ENCODE data around the gene TMED3.
A peak's percentile ranks its signal among the peaks of the same experiment; 100 is the strongest.
"Not testable (repeated sequence)": the region's sequence is repeated elsewhere in the genome, so short reads cannot be mapped to it uniquely, and the experiment has no call there.

The TMED3 gene

GRCh38 chr15:79315623-79316328 is 4.9 kb downstream of the TMED3 start:
- DNase-seq (ENCODE audit: low read depth), result no peak

GRCh38 chr15:79316864-79317263 is 6.0 kb downstream of the TMED3 start:
- no peak overlapping the region for H3K4me3 ChIP-seq (ENCODE audit: low read depth, low read length)
- DNase-seq (ENCODE audit: low read depth), result no peak

More at GRCh38 chr15:79315623-79316328, 4.9 kb downstream of the TMED3 start:
- H3K4me3 ChIP-seq (ENCODE audit: low read depth, low read length), result no peak overlapping the region

- not testable (repeated sequence) for H3K4me3 ChIP-seq (ENCODE audit: low read depth, low read length); DNase-seq (ENCODE audit: low read depth)
These were observed 9.1 kb downstream of the TMED3 start for GRCh38 chr15:79319973-79320372.

- DNase-seq (ENCODE audit: low read depth), result no peak
- no peak overlapping the region for H3K4me3 ChIP-seq (ENCODE audit: low read depth, low read length)
These were observed 11.0 kb downstream of the TMED3 start for GRCh38 chr15:79321876-79322275.

- H3K4me3 ChIP-seq (ENCODE audit: low read depth, low read length), result no peak overlapping the region
- DNase-seq (ENCODE audit: low read depth), result no peak
These were observed 11.4 kb downstream of the TMED3 start for GRCh38 chr15:79322306-79322705.

DNA sequence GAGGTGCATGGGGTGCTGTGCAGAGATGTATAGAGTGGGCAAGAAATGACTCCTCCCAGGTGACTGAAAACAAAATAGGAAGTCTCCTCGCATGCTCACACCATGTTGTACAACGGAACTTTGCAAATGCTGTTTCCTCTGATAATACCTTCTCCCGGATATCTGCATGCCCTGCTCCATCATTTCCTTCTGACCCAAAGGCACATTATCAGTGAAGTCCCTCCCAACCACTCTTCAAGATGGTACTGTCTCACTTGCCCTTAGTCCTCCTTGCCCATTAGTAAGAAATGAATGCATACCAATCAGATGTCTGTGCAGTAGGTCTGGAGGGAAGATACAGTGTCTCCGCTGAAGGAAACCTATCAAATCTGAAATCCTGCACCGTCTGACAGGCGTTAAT is 12.0 kb downstream of the TMED3 start:
- DNase-seq (ENCODE audit: low read depth), result no peak
- no peak overlapping the region for H3K4me3 ChIP-seq (ENCODE audit: low read depth, low read length)

DNA sequence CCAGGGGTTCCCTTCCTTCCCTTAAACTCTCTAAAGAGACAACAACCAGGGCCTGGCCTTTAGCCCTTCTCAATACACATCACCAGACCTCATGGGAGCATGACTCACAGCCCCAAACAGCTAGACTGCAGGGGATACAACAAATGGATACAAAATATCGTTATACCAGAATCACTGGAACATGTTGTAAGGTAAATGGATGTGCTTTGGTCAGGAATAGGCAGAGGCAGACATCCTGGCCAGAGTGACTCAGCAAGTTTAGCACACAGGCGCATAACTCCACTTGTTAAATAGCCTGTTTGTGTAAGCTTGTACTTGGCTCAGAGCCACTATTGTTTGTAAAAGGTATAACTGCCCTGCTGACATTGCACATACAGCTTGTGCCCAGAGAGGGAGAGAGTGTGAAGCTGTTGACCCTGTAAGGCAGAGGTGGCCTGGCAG is 18.3 kb downstream of the TMED3 start:
- no peak overlapping the region for H3K4me3 ChIP-seq (ENCODE audit: low read depth, low read length)
- DNase-seq (ENCODE audit: low read depth), result peak; percentile 87

DNA sequence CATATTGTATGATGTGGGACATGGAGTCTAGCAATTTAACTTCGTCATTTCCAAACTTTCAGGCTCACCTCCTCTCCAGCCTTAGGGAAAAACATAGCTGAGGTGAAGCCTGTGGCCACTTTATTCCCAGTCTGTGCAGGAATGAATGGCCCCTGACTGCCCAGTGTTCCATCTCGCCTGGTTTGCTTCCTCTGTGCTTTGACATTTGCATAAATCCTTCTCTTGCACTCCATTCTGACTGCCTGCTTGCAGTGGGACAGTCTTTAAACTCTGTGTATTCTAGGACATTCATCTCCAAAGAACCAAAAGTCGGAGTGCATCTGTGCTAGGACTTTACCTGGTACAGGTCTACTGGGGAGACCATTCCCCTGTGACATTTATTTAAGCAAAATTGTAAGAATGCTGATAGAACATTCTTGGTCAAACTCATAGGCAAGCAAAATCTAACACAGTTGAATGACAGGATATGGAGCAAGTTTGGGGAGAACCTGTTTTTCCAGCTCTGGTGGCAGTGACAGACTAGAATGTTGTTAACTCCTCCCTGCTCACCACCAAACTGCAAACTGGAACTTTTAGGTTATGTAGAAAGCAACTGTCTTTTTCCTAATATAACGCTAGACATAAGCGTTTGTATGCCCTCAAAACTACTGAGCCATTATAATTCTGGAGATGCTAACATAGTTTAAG is 22.1 kb downstream of the TMED3 start:
- DNase-seq (ENCODE audit: low read depth), result no peak

DNA sequence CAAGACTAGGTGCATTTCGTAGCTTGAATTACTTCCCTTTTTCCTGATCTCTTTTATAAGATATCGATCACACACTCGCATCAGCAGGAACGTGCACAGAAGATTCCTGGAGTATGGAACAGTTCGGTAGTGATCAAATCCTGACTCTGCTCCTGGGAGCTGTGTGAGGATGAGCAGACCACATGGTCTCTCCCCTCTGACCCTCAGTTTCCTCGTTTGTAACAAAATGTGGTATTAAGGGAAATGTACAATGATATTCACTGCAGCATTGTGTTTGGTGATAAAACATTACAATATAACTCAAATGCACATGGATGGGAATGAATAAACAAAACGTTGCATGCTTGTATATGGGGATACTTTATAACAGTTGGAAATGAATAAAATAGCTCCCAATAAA is 26.7 kb downstream of the TMED3 start:
- no peak overlapping the region for H3K4me3 ChIP-seq (ENCODE audit: low read depth, low read length)
- DNase-seq (ENCODE audit: low read depth), result no peak

More for the DNA sequence above, 22.1 kb downstream of the TMED3 start:
- H3K4me3 ChIP-seq (ENCODE audit: low read depth, low read length), result no peak overlapping the region

GRCh38 chr15:79339588-79340314 is 28.8 kb downstream of the TMED3 start:
- no peak overlapping the region for H3K4me3 ChIP-seq (ENCODE audit: low read depth, low read length)
- no peak for DNase-seq (ENCODE audit: low read depth)

DNA sequence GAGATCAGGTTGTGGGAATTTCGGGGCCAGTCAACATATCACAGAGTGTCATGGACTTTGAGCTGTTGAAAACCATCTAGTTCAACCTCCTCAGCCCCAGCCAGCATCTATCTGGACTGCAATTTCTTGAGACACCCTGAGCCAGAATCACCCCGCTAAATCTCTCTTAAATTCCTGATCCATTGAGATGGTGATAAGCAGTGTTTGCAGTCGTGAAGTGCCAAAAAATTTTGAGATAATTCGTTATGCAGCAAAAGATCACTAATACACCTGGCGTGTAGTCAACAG is 29.3 kb downstream of the TMED3 start:
- no peak for DNase-seq (ENCODE audit: low read depth)
- H3K4me3 ChIP-seq (ENCODE audit: low read depth, low read length), result no peak overlapping the region

DNA sequence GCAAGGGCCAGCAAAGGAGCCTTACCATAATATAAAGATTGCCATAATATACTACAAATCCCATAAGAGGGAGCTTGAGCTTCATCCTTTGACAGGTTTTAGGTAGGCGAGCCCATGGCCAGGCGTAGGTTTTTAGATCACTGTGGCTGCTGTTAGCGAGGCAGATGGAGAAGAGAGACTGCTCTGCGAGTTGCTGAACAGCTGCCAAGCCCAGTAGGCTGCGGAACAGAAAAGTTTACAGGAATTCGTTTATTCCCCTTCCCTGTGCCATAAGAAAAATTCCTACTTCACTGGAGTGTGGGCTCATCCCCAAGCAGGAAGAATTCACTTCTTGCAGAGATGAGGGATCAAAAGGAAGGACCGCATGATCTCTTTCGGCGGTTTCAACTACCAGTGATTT is 30.5 kb downstream of the TMED3 start:
- no peak for DNase-seq (ENCODE audit: low read depth)
- H3K4me3 ChIP-seq (ENCODE audit: low read depth, low read length), result no peak overlapping the region

- no peak for DNase-seq (ENCODE audit: low read depth)
- no peak overlapping the region for H3K4me3 ChIP-seq (ENCODE audit: low read depth, low read length)
These were observed 38.6 kb downstream of the TMED3 start for GRCh38 chr15:79349525-79349924.

DNA sequence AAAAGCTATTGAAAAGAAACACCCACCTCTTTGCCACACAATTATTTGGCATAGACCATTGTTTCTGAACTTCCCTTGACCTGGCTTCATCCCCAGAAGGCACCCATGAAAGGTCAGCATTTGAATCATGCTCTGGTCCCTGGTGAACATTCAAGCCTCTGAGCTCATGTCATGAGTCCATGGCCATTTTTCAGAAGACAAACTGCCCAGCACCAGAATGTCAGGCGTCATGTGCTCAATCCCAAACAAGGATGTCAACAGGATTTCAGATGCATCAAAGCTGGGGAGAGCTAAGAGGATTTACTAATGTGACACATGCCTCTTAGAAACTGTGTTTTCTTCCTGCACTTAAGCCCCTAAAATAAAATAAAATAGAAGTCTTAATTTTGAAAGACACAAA is 41.3 kb downstream of the TMED3 start:
- no peak for DNase-seq (ENCODE audit: low read depth)
- no peak overlapping the region for H3K4me3 ChIP-seq (ENCODE audit: low read depth, low read length)

- H3K4me3 ChIP-seq (ENCODE audit: low read depth, low read length), result no peak overlapping the region
- DNase-seq (ENCODE audit: low read depth), result no peak
These were observed 46.7 kb downstream of the TMED3 start for GRCh38 chr15:79357566-79357965.

DNA sequence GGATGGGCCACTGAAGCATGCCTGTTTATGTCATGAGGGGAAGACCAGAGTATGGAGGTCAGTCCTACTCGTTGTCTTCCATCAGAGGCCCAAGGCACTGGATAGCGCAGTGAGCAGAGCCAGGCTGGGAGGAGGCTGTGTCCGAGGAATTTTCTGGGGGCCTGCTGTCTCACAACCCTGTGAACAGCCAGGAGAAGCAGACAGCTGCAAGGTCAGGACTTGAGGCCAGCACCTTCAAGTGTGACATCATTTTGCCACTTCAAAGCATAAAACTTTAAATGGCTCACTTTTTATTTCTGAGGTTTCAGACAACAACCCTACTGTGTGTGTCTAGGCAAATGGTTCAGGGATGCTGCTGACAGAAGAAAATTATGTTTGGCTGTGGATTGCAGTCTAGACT is 47.2 kb downstream of the TMED3 start:
- H3K4me3 ChIP-seq (ENCODE audit: low read depth, low read length), result no peak overlapping the region
- no peak for DNase-seq (ENCODE audit: low read depth)

DNA sequence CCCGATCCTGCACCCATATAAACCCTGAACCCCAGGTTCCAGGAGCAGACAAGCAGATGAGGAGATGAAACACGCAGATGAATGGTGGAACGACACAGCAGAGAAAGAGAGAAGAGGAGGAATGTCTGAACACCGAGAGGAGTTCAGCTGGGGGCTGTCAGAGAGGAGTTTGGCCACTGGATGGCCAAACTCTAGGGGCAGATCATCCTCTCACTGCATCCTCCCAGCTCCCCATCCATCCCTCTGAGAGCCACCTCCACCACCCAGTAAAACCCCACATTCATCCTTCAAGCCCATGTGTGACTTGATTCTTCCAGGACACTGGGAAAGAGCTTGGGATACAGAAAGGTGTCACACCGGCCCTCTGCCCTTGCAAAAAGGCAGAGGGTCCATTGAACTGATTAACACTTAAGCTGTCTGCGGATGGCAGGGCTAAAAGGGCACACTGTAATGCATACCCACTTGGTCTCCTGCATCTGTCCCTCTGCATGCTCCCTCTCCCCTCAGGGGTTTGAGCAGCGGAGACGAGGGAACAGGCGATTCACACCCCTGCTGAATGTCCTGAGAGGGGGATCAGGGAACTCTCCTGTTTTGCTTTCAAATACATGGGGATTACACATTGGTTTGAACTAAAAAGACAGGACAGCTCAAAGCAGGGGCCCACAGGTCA is 53.8 kb downstream of the TMED3 start:
- no peak for DNase-seq (ENCODE audit: low read depth)
- no peak overlapping the region for H3K4me3 ChIP-seq (ENCODE audit: low read depth, low read length)

GRCh38 chr15:79365765-79366164 is 54.9 kb downstream of the TMED3 start:
- no peak overlapping the region for H3K4me3 ChIP-seq (ENCODE audit: low read depth, low read length)
- no peak for DNase-seq (ENCODE audit: low read depth)

- H3K4me3 ChIP-seq (ENCODE audit: low read depth, low read length), result no peak overlapping the region
- DNase-seq (ENCODE audit: low read depth), result no peak
These were observed 55.8 kb downstream of the TMED3 start for GRCh38 chr15:79366691-79367090.

GRCh38 chr15:79370716-79371115 is 59.8 kb downstream of the TMED3 start:
- no peak for DNase-seq (ENCODE audit: low read depth)

More at GRCh38 chr15:79370716-79371115, 59.8 kb downstream of the TMED3 start:
- no peak overlapping the region for H3K4me3 ChIP-seq (ENCODE audit: low read depth, low read length)
